ENCODE results near the gene CCDC82. TPM values are rescaled to one million over a fixed set of nuclear protein-coding genes. Genes with fewer than 3 reads are reported as not detected.
A peak's percentile ranks its signal among the peaks of the same experiment; 100 is the strongest.

CCDC82 gene
- total and polyA plus RNA-seq, 2 donors (not counting 1 experiment from before 2014, with no cell fraction given), result 12.9 to 34.1 TPM

- Histone ChIP-seq H4K20me1 (ENCODE audit: control insufficient read depth, insufficient read depth, low read length, poor library complexity, severe bottlenecking) (peaks cover 6% of the 10 kb centered on the region), H3K27ac (ENCODE audit: low read length in 2 of 2) (no peak overlapping the region), H3K9me3 (ENCODE audit: control extremely low read depth in 1 of 3, control insufficient read depth in 2 of 3, insufficient read depth in 1 of 3, low read length in 2 of 3) (no peaks in the 10 kb centered on the region), H3K27me3 (replicated peaks in 1 of 4; ENCODE audit: control extremely low read depth in 1 of 4, control insufficient read depth in 3 of 4, insufficient read depth in 4 of 4, low read length in 3 of 4) (no peaks in the 10 kb centered on the region), H3K4me1 (ENCODE audit: control insufficient read depth in 2 of 2, insufficient read depth in 2 of 2, low read length in 2 of 2) (peaks cover 8 to 14% of the 10 kb centered on the region in 2 donors), H3K4me3 (ENCODE audit: control extremely low read depth in 1 of 5, extremely low read depth in 1 of 5, insufficient read depth in 1 of 5, low read depth in 2 of 5, low read length in 4 of 5) (no peak overlapping the region), H3K79me2 (ENCODE audit: control insufficient read depth, insufficient read depth, low read length) (peaks cover 18% of the 10 kb centered on the region), H3K36me3 (replicated peaks in 1 of 2; ENCODE audit: control extremely low read depth in 1 of 2, control insufficient read depth in 1 of 2, extremely low read depth in 1 of 2, insufficient read depth in 2 of 2, low read length in 1 of 2) (no peaks in the 10 kb centered on the region), H2AFZ (ENCODE audit: insufficient read depth, low read depth, low read length, poor library complexity, severe bottlenecking) (no peak overlapping the region), H3K4me2 (replicated peaks; ENCODE audit: low read depth, low read length, poor library complexity, severe bottlenecking) (no peak overlapping the region), H3K9ac (ENCODE audit: low read length) (no peak overlapping the region)
- peaks cover 15% of the 10 kb centered on the region for H3K4me1 Mint-ChIP-seq
- H3K27me3 Mint-ChIP-seq, result no peaks in the 10 kb centered on the region
- H3K27ac Mint-ChIP-seq, result no peak overlapping the region
- no peak overlapping the region for H3K4me3 Mint-ChIP-seq
- ChIA-PET POLR2A (no interaction called here), CTCF (interaction anchor here (0.6 to 4.3 kb wide), 41 partner anchors 9 to 1420 kb away, joined by 3 to 97 read pairs (median 4); partner anchors contain the start of genes CWC15, FAM76B, KDM4D and MAML2)
- TF ChIP-seq EZH2 (IDR thresholded peaks at IDR 0.05; ENCODE audit: borderline replicate concordance, insufficient read depth, low read depth, low read length, poor library complexity, severe bottlenecking) (no peak), CTCF (IDR thresholded peaks at IDR 0.05) (peak; percentile 91)
- H3K9me3 Mint-ChIP-seq (ENCODE audit: insufficient read depth), result no peaks in the 10 kb centered on the region
- ATAC-seq (ENCODE audit: low read depth), result no peak
- peak; percentile 54 for DNase-seq
- WGBS (ENCODE audit: insufficient coverage), result no CpG with 5 or more reads among the region's 1 CpG
- intact Hi-C loops (cut with micrococcal nuclease), result loop anchor here (1.0 to 10.0 kb wide), 4 partner anchors 303 to 1239 kb away; no protein-coding TSS in a partner anchor
Observed at GRCh38 chr11:96393753-96394348, 4.1 kb upstream of the CCDC82 start.

- no CpG with 5 or more reads among the region's 3 CpGs for WGBS (ENCODE audit: insufficient coverage)
- POLR2A ChIA-PET, result no interaction called here
- H3K9me3 Mint-ChIP-seq (ENCODE audit: insufficient read depth), result no peaks in the 10 kb centered on the region
- Histone ChIP-seq H3K27me3 (replicated peaks in 1 of 4; ENCODE audit: control extremely low read depth in 1 of 4, control insufficient read depth in 3 of 4, insufficient read depth in 4 of 4, low read length in 3 of 4) (no peaks in the 10 kb centered on the region), H3K9me3 (ENCODE audit: control extremely low read depth in 1 of 3, control insufficient read depth in 2 of 3, insufficient read depth in 1 of 3, low read length in 2 of 3) (no peaks in the 10 kb centered on the region), H3K4me2 (replicated peaks; ENCODE audit: low read depth, low read length, poor library complexity, severe bottlenecking) (no peak overlapping the region), H3K36me3 (replicated peaks in 1 of 2; ENCODE audit: control extremely low read depth in 1 of 2, control insufficient read depth in 1 of 2, extremely low read depth in 1 of 2, insufficient read depth in 2 of 2, low read length in 1 of 2) (no peaks in the 10 kb centered on the region), H3K79me2 (ENCODE audit: control insufficient read depth, insufficient read depth, low read length) (peaks cover 39% of the 10 kb centered on the region), H3K4me1 (ENCODE audit: control insufficient read depth in 2 of 2, insufficient read depth in 2 of 2, low read length in 2 of 2) (peaks cover 13 to 18% of the 10 kb centered on the region in 2 donors), H4K20me1 (ENCODE audit: control insufficient read depth, insufficient read depth, low read length, poor library complexity, severe bottlenecking) (peaks cover 6% of the 10 kb centered on the region), H3K9ac (ENCODE audit: low read length) (no peak overlapping the region), H2AFZ (ENCODE audit: insufficient read depth, low read depth, low read length, poor library complexity, severe bottlenecking) (no peak overlapping the region), H3K4me3 (ENCODE audit: control extremely low read depth in 1 of 5, extremely low read depth in 1 of 5, insufficient read depth in 1 of 5, low read depth in 2 of 5, low read length in 4 of 5) (no peak overlapping the region), H3K27ac (ENCODE audit: low read length in 2 of 2) (no peak overlapping the region)
- DNase-seq (no peak), ATAC-seq (ENCODE audit: low read depth) (no peak)
- no peaks in the 10 kb centered on the region for H3K27me3 Mint-ChIP-seq
- no peak for TF ChIP-seq CTCF (IDR thresholded peaks at IDR 0.05)
- no peak for TF ChIP-seq EZH2 (IDR thresholded peaks at IDR 0.05; ENCODE audit: borderline replicate concordance, insufficient read depth, low read depth, low read length, poor library complexity, severe bottlenecking)
- H3K4me1 Mint-ChIP-seq, result peaks cover 26% of the 10 kb centered on the region
- H3K27ac Mint-ChIP-seq, result no peak overlapping the region
- CTCF ChIA-PET, result interaction anchor here (1.6 to 4.3 kb wide), 2 partner anchors 300 to 555 kb away, joined by 4 to 97 read pairs; no protein-coding TSS in a partner anchor
- intact Hi-C loops (cut with micrococcal nuclease), result loop anchor here (10.0 kb wide), 1 partner anchor 1237 kb away; no protein-coding TSS in a partner anchor
- peak overlapping the region; percentile 32 for H3K4me3 Mint-ChIP-seq
Observed at GRCh38 chr11:96391698-96392307, 2.1 kb upstream of the CCDC82 start.

All from B cell (primary cell).